Loucy (cell line): Measurements from ENCODE around the gene TRIP4.

Experiments used
- H2AFZ ChIP-seq: fragments of 200-600 bp; sonication (generic); 2 replicates; pipeline ENCODE4 v1.6.0; 2016; ENCODE audit warnings: antibody characterized with exemption, mild to moderate bottlenecking, low read length, moderate library complexity
- H3F3A ChIP-seq: fragments of 200-600 bp; 2 replicates; pipeline ENCODE4 v1.6.0; 2016; ENCODE audit warnings: antibody characterized with exemption, low read depth, mild to moderate bottlenecking
- H3K27me3 ChIP-seq: fragments of 200-600 bp; sonication (generic); 2 replicates; pipeline ENCODE4 v1.6.1; 2014; ENCODE audit warnings: low read length, mild to moderate bottlenecking; ENCODE audit not compliant: insufficient read depth, poor library complexity, severe bottlenecking
- H3K36me3 ChIP-seq: fragments of 200-600 bp; sonication (generic); 2 replicates; pipeline ENCODE4 v1.6.1; 2016; ENCODE audit warnings: low read length; ENCODE audit not compliant: insufficient read depth
- H3K4me1 ChIP-seq: fragments of 200-600 bp; sonication (generic); 2 replicates; pipeline ENCODE4 v1.5.1; 2014; ENCODE audit warnings: low read length, mild to moderate bottlenecking; ENCODE audit not compliant: insufficient read depth, poor library complexity, severe bottlenecking
- H3K4me2 ChIP-seq: fragments of 200-600 bp; sonication (generic); 2 replicates; pipeline ENCODE4 v1.6.0; 2014; ENCODE audit warnings: antibody characterized with exemption, low read length, low read depth, mild to moderate bottlenecking; ENCODE audit not compliant: poor library complexity, severe bottlenecking
- H3K4me3 ChIP-seq: fragments of 200-600 bp; sonication (generic); 2 replicates; pipeline ENCODE4 v1.5.1; 2014; ENCODE audit warnings: low read length, mild to moderate bottlenecking, mixed read lengths; ENCODE audit not compliant: poor library complexity, severe bottlenecking
- H3K79me2 ChIP-seq: fragments of 200-600 bp; sonication (generic); 2 replicates; pipeline ENCODE4 v1.6.1; 2014; ENCODE audit warnings: low read length; ENCODE audit not compliant: insufficient read depth
- H3K9ac ChIP-seq: fragments of 200-600 bp; sonication (generic); 2 replicates; pipeline ENCODE4 v1.6.0; 2014; ENCODE audit warnings: mild to moderate bottlenecking, low read depth, low read length, moderate library complexity; ENCODE audit not compliant: poor library complexity, severe bottlenecking
- H3K9me2 ChIP-seq: fragments of 200-600 bp; sonication (generic); replicated peaks from 2 replicates; pipeline ENCODE4 v1.6.1; 2016; ENCODE audit warnings: low read depth, low read length, mixed read lengths
- H3K9me3 ChIP-seq: fragments of 200-600 bp; sonication (generic); 2 replicates; pipeline ENCODE4 v1.6.1; 2014; ENCODE audit warnings: mild to moderate bottlenecking, antibody characterized with exemption, low read length, low read depth; ENCODE audit not compliant: insufficient read depth
- H4K20me1 ChIP-seq: fragments of 200-600 bp; sonication (generic); 2 replicates; pipeline ENCODE4 v1.6.0; 2014; ENCODE audit warnings: antibody characterized with exemption, low read length, mild to moderate bottlenecking; ENCODE audit not compliant: insufficient read depth, poor library complexity, severe bottlenecking
- EZH2phosphoT487 ChIP-seq: fragments of 200-600 bp; IDR thresholded peaks from 2 replicates; pipeline ENCODE4 v1.6.1; 2018; ENCODE audit warnings: antibody characterized with exemption, mild to moderate bottlenecking, moderate library complexity, borderline replicate concordance
- TF ChIP-seq, protein P1 (sequence below): fragments of 200-600 bp; sonication (generic); conservative IDR thresholded peaks from 2 replicates; pipeline ENCODE4 v1.5.1; 2014; ENCODE audit warnings: mild to moderate bottlenecking, antibody characterized with exemption, low read length

Gene TRIP4

DNA sequence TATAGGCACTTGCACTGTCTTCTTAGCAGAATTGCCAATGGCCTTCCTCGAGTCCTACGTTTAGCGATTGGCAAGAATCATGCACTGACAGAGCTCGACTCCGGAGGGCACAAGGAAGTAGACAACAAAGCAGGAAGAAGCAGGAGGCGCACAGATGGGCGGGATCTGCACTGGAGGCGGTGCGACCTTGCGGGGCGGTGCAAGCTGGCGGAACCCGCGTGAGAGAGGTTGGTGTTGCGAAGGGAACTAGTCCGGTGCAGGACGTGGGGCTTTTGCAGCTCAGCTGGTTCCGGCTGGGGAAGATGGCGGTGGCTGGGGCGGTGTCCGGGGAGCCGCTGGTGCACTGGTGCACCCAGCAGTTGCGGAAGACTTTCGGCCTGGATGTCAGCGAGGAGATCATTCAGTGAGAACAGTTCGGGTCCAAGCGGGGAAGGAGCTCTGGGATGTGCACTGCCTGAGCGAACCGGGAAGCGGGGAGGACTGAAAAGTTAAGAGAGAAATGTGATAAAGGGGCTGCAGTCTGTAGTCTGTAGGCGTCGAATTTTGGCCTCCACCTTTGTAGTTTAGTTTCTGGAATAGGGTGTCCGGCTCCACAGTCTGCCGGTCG is at the start of gene TRIP4:
TSS of gene TRIP4 (plus strand) at position 275 of the 607 bp plus-strand sequence. CDS start at position 303, 28 bp downstream.
- peaks cover 30% of the 10 kb centered on the region for H3K79me2 ChIP-seq
- H3K9ac ChIP-seq: peak within 1 kb of the TSS; percentile 79
- H4K20me1 ChIP-seq: no peaks in the 10 kb centered on the region
- H3F3A ChIP-seq: no peaks in the 10 kb centered on the region
- peak within 1 kb of the TSS; percentile 94 for H3K4me3 ChIP-seq
- H3K4me1 ChIP-seq: peaks cover 17% of the 10 kb centered on the region
- no peaks in the 10 kb centered on the region for H3K9me2 ChIP-seq
- no peaks in the 10 kb centered on the region for H3K9me3 ChIP-seq
- peak within 1 kb of the TSS; percentile 70 for H3K4me2 ChIP-seq
- peak within 1 kb of the TSS; percentile 91 for H2AFZ ChIP-seq
- no peaks in the 10 kb centered on the region for H3K36me3 ChIP-seq
- H3K27me3 ChIP-seq: no peaks in the 10 kb centered on the region
- TF ChIP-seq EZH2phosphoT487: no peak
- TF ChIP-seq, protein P1, sequence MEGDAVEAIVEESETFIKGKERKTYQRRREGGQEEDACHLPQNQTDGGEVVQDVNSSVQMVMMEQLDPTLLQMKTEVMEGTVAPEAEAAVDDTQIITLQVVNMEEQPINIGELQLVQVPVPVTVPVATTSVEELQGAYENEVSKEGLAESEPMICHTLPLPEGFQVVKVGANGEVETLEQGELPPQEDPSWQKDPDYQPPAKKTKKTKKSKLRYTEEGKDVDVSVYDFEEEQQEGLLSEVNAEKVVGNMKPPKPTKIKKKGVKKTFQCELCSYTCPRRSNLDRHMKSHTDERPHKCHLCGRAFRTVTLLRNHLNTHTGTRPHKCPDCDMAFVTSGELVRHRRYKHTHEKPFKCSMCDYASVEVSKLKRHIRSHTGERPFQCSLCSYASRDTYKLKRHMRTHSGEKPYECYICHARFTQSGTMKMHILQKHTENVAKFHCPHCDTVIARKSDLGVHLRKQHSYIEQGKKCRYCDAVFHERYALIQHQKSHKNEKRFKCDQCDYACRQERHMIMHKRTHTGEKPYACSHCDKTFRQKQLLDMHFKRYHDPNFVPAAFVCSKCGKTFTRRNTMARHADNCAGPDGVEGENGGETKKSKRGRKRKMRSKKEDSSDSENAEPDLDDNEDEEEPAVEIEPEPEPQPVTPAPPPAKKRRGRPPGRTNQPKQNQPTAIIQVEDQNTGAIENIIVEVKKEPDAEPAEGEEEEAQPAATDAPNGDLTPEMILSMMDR: no peak

- no peaks in the 10 kb centered on the region for H3K9me2 ChIP-seq
- no peak overlapping the region for H2AFZ ChIP-seq
- no peak for TF ChIP-seq EZH2phosphoT487
- no peak overlapping the region for H3K4me3 ChIP-seq
- peaks cover 20% of the 10 kb centered on the region; the same call in 1 of the 2 replicates for H3K36me3 ChIP-seq
- H3K79me2 ChIP-seq: peaks cover 94% of the 10 kb centered on the region
- H3K9me3 ChIP-seq: no peaks in the 10 kb centered on the region
- H3K27me3 ChIP-seq: no peaks in the 10 kb centered on the region
- H3K9ac ChIP-seq: no peak overlapping the region
- no peak overlapping the region for H3K4me2 ChIP-seq
- H3F3A ChIP-seq: no peaks in the 10 kb centered on the region
- peaks cover 44% of the 10 kb centered on the region for H3K4me1 ChIP-seq
- H4K20me1 ChIP-seq: peaks cover 21% of the 10 kb centered on the region
Measured at GRCh38 chr15:64340355-64340754, 47.3 kb upstream of the TRIP4 start.

DNA sequence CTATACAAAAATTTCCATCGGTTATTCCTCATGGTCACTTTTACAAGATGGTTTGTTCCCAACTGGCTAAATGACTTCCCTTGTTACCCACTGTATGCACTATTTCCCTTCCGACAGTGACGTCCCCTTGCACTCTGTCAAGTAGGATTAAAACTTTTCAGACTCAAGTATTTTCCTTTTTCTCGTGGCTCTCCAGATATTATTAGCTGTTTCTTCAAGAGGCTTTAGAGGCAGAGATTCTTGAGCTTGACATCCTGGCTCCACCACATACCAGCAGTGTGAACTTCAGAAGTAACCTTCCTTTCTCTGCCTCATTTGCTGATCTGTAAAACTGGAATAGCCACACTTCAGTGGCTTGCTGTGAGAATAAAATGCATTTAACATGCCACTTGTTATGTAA is 45.7 kb upstream of the TRIP4 start:
- Histone ChIP-seq H4K20me1 (peaks cover 21% of the 10 kb centered on the region), H3K27me3 (no peaks in the 10 kb centered on the region), H3K79me2 (peaks cover 91% of the 10 kb centered on the region), H3K4me3 (no peak overlapping the region), H2AFZ (no peak overlapping the region), H3K9me3 (no peaks in the 10 kb centered on the region), H3K4me1 (peaks cover 37% of the 10 kb centered on the region), H3K36me3 (peaks cover 20% of the 10 kb centered on the region; the same call in 1 of the 2 replicates), H3K9me2 (no peaks in the 10 kb centered on the region), H3K4me2 (no peak overlapping the region), H3F3A (no peaks in the 10 kb centered on the region), H3K9ac (no peak overlapping the region)
- no peak for TF ChIP-seq EZH2phosphoT487
- TF ChIP-seq, protein P1: no peak

DNA sequence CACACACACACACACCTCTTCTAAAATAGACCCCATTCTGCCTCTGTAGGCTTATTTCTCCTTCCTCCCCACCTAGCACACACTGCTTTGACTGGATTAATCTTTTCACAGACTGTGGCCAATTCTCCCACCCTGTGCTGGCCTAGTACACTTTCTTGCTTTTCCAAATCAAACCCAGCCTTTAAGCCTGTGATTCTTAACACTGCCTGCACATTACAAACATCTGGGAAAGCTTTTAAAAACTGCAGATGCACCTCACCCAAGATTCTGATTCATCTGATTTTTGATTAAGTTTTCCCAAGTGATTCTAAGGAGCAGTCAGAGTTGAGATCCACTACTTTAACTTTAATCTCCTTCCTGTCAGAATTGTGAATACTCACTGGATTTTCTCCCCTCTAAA is 44.4 kb upstream of the TRIP4 start:
- no peak overlapping the region for H3K4me3 ChIP-seq
- peaks cover 47% of the 10 kb centered on the region for H3K4me1 ChIP-seq
- H3K27me3 ChIP-seq: no peaks in the 10 kb centered on the region
- H2AFZ ChIP-seq: no peak overlapping the region
- no peaks in the 10 kb centered on the region for H3K9me2 ChIP-seq
- H3F3A ChIP-seq: no peaks in the 10 kb centered on the region
- peak overlapping the region; percentile 24 for H3K9ac ChIP-seq
- H3K79me2 ChIP-seq: peaks cover 93% of the 10 kb centered on the region
- H4K20me1 ChIP-seq: peaks cover 23% of the 10 kb centered on the region
- H3K9me3 ChIP-seq: no peaks in the 10 kb centered on the region
- H3K36me3 ChIP-seq: peaks cover 26% of the 10 kb centered on the region; the same call in 1 of the 2 replicates
- H3K4me2 ChIP-seq: peak overlapping the region; percentile 56
- TF ChIP-seq EZH2phosphoT487: no peak
- TF ChIP-seq, protein P1: no peak
